ENCODE data around the gene FAM227B.

Gene FAM227B

DNA sequence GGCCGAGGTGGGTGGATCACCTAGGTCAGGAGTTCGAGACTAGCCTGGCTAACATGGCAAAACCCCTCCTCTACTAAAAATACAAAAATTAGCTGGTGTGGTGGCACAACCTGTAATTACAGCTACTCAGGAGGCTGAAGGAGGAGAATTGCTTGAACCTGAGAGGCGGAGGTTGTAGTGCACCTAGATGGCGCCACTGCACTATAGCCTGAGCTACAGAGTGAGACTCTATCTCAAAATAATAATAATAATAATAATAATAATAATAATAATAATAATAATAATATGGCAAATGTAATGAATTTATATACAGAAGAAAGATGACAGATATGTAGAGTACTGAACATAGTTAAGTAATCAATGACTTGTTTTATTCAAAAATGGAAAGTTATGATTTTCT is 149.4 kb downstream of the FAM227B start:
- TF ChIP-seq RAD21 (IDR thresholded peaks at IDR 0.05; ENCODE audit: low read depth): peak; percentile 53

DNA sequence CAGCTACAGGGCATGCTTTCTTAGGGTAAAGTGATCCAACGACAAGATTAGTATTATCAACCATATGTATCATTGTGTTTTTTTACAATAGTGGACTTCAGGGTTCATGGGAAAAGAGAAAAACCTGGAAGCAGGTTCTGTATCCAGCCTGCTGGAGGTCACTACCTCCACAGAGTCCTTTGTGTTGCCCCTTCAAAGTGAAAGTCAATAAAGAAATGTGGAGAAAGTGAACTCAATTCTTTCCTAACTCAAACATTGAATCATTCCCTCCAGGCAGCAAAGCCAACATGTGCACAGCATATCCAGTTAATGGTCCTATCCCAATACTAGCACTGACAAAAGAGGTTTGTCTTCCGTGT is 152.2 kb downstream of the FAM227B start:
- TF ChIP-seq EGR1 (IDR thresholded peaks at IDR 0.05): no peak
- no peak for TF ChIP-seq EP300 (IDR thresholded peaks at IDR 0.05; ENCODE audit: borderline replicate concordance)
- TF ChIP-seq TCF12 (IDR thresholded peaks at IDR 0.05; ENCODE audit: low read depth): no peak
- no peak for TF ChIP-seq ZBTB7A (IDR thresholded peaks at IDR 0.05; ENCODE audit: low read depth)
- TF ChIP-seq, protein P1, sequence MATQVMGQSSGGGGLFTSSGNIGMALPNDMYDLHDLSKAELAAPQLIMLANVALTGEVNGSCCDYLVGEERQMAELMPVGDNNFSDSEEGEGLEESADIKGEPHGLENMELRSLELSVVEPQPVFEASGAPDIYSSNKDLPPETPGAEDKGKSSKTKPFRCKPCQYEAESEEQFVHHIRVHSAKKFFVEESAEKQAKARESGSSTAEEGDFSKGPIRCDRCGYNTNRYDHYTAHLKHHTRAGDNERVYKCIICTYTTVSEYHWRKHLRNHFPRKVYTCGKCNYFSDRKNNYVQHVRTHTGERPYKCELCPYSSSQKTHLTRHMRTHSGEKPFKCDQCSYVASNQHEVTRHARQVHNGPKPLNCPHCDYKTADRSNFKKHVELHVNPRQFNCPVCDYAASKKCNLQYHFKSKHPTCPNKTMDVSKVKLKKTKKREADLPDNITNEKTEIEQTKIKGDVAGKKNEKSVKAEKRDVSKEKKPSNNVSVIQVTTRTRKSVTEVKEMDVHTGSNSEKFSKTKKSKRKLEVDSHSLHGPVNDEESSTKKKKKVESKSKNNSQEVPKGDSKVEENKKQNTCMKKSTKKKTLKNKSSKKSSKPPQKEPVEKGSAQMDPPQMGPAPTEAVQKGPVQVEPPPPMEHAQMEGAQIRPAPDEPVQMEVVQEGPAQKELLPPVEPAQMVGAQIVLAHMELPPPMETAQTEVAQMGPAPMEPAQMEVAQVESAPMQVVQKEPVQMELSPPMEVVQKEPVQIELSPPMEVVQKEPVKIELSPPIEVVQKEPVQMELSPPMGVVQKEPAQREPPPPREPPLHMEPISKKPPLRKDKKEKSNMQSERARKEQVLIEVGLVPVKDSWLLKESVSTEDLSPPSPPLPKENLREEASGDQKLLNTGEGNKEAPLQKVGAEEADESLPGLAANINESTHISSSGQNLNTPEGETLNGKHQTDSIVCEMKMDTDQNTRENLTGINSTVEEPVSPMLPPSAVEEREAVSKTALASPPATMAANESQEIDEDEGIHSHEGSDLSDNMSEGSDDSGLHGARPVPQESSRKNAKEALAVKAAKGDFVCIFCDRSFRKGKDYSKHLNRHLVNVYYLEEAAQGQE (IDR thresholded peaks at IDR 0.05; ENCODE audit: low read depth): no peak
- TF ChIP-seq, protein P2, sequence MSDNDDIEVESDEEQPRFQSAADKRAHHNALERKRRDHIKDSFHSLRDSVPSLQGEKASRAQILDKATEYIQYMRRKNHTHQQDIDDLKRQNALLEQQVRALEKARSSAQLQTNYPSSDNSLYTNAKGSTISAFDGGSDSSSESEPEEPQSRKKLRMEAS (IDR thresholded peaks at IDR 0.05): no peak
- no peak for TF ChIP-seq CREB1 (IDR thresholded peaks at IDR 0.05; ENCODE audit: low read depth)
- no peak for TF ChIP-seq YY1 (IDR thresholded peaks at IDR 0.05; ENCODE audit: low read depth)
- TF ChIP-seq NFIC (IDR thresholded peaks at IDR 0.05): no peak
- TF ChIP-seq, protein P3, sequence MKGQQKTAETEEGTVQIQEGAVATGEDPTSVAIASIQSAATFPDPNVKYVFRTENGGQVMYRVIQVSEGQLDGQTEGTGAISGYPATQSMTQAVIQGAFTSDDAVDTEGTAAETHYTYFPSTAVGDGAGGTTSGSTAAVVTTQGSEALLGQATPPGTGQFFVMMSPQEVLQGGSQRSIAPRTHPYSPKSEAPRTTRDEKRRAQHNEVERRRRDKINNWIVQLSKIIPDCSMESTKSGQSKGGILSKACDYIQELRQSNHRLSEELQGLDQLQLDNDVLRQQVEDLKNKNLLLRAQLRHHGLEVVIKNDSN (IDR thresholded peaks at IDR 0.05): no peak
- TF ChIP-seq TAF1 (IDR thresholded peaks at IDR 0.05; ENCODE audit: low read depth): no peak
- TF ChIP-seq FOXM1 (IDR thresholded peaks at IDR 0.05; ENCODE audit: borderline replicate concordance, low read depth): no peak
- TF ChIP-seq RAD21 (IDR thresholded peaks at IDR 0.05; ENCODE audit: low read depth): no peak
- no peak for TF ChIP-seq CEBPB (IDR thresholded peaks at IDR 0.05)
- TF ChIP-seq TEAD4 (IDR thresholded peaks at IDR 0.05): no peak

- TF ChIP-seq, protein P2 (IDR thresholded peaks at IDR 0.05): no peak
- TF ChIP-seq TCF12 (IDR thresholded peaks at IDR 0.05; ENCODE audit: low read depth) (no peak), ZBTB7A (IDR thresholded peaks at IDR 0.05; ENCODE audit: low read depth) (no peak), EP300 (IDR thresholded peaks at IDR 0.05; ENCODE audit: borderline replicate concordance) (no peak), FOXM1 (IDR thresholded peaks at IDR 0.05; ENCODE audit: borderline replicate concordance, low read depth) (no peak), TEAD4 (IDR thresholded peaks at IDR 0.05) (no peak), RAD21 (IDR thresholded peaks at IDR 0.05; ENCODE audit: low read depth) (no peak), CREB1 (IDR thresholded peaks at IDR 0.05; ENCODE audit: low read depth) (no peak), YY1 (IDR thresholded peaks at IDR 0.05; ENCODE audit: low read depth) (no peak), NFIC (IDR thresholded peaks at IDR 0.05) (no peak), TAF1 (IDR thresholded peaks at IDR 0.05; ENCODE audit: low read depth) (no peak), EGR1 (IDR thresholded peaks at IDR 0.05) (no peak), CEBPB (IDR thresholded peaks at IDR 0.05) (no peak)
- TF ChIP-seq, protein P3 (IDR thresholded peaks at IDR 0.05): no peak
- TF ChIP-seq, protein P1 (IDR thresholded peaks at IDR 0.05; ENCODE audit: low read depth): no peak
These were observed 152.7 kb downstream of the FAM227B start for GRCh38 chr15:49467746-49468480.

DNA sequence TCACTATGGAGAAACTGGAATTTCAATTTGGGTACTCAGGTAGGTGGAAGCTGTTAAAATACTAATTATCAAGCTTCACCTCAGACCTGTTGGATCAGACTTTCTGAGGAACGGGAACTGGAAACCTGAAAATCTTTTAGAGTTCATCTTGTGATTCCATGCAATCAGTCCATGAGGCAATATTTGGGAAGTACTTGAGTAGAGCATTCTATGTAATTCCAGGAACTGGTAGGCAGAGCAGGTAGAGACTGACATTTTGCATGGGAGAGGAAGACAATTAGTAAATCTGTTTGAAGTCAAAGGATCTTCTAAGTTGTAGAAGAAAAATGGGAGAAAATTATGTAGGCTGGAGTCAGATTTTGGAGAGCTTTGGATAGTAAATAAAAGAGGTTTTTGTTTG is 154.5 kb downstream of the FAM227B start:
- TF ChIP-seq, protein P1 (IDR thresholded peaks at IDR 0.05; ENCODE audit: low read depth): no peak
- TF ChIP-seq RAD21 (IDR thresholded peaks at IDR 0.05; ENCODE audit: low read depth) (no peak), TEAD4 (IDR thresholded peaks at IDR 0.05) (no peak), TCF12 (IDR thresholded peaks at IDR 0.05; ENCODE audit: low read depth) (no peak), NFIC (IDR thresholded peaks at IDR 0.05) (no peak)
- TF ChIP-seq, protein P2 (IDR thresholded peaks at IDR 0.05): no peak
